Endothelial cell (in vitro differentiated cells): ENCODE measurements around the gene ARFRP1. TPM values are rescaled to one million over a fixed set of nuclear protein-coding genes. Genes with fewer than 3 reads are reported as not detected.
"Not testable (repeated sequence)": the region's sequence is repeated elsewhere in the genome, so short reads cannot be mapped to it uniquely, and the experiment has no call there.

Source experiments
- DNase-seq: peaks from one replicate; pipeline ENCODE4 v3.0.0; 2021; ENCODE audit warnings: low spot score
- H3K27ac Mint-ChIP-seq: one replicate; pipeline ENCODE4 v1.8.0; 2021; ENCODE audit warnings: mixed read lengths, inconsistent platforms; ENCODE audit not compliant: unreplicated experiment
- H3K27me3 Mint-ChIP-seq: one replicate; pipeline ENCODE4 v1.8.0; 2021; ENCODE audit warnings: mild to moderate bottlenecking, moderate library complexity, mixed read lengths, inconsistent platforms; ENCODE audit not compliant: unreplicated experiment
- H3K36me3 Mint-ChIP-seq: one replicate; pipeline ENCODE4 v1.8.0; 2021; ENCODE audit warnings: mild to moderate bottlenecking, low read depth, mixed read lengths, inconsistent platforms; ENCODE audit not compliant: unreplicated experiment
- H3K4me1 Mint-ChIP-seq: one replicate; pipeline ENCODE4 v1.8.0; 2021; ENCODE audit warnings: mild to moderate bottlenecking, mixed read lengths, inconsistent platforms; ENCODE audit not compliant: unreplicated experiment
- H3K4me3 Mint-ChIP-seq: one replicate; pipeline ENCODE4 v1.8.0; 2021; ENCODE audit warnings: mild to moderate bottlenecking, mixed read lengths, inconsistent platforms; ENCODE audit not compliant: unreplicated experiment
- H3K9me3 Mint-ChIP-seq: one replicate; pipeline ENCODE4 v1.8.0; 2021; ENCODE audit warnings: mixed read lengths, inconsistent platforms; ENCODE audit not compliant: unreplicated experiment
- total RNA-seq: library from RNA; stranded (reverse); fragmentation: NEBNext Ultra II Directional; extraction: Animal tissue kit (Norgen Biotek cat#: 25700); gene quantifications from one replicate; pipeline ENCODE4 v1.2.1, GENCODE V29; 2021; ENCODE audit not compliant: unreplicated experiment
- TF ChIP-seq, protein P1 (sequence below): fragments of 200-600 bp; sonication (generic); IDR thresholded peaks from one replicate; pipeline ENCODE4 v1.5.0; 2021; ENCODE audit warnings: antibody characterized with exemption; ENCODE audit not compliant: unreplicated experiment

The ARFRP1 gene
- total RNA-seq, 1 donor from 2014 or later = 33.4 TPM

DNA sequence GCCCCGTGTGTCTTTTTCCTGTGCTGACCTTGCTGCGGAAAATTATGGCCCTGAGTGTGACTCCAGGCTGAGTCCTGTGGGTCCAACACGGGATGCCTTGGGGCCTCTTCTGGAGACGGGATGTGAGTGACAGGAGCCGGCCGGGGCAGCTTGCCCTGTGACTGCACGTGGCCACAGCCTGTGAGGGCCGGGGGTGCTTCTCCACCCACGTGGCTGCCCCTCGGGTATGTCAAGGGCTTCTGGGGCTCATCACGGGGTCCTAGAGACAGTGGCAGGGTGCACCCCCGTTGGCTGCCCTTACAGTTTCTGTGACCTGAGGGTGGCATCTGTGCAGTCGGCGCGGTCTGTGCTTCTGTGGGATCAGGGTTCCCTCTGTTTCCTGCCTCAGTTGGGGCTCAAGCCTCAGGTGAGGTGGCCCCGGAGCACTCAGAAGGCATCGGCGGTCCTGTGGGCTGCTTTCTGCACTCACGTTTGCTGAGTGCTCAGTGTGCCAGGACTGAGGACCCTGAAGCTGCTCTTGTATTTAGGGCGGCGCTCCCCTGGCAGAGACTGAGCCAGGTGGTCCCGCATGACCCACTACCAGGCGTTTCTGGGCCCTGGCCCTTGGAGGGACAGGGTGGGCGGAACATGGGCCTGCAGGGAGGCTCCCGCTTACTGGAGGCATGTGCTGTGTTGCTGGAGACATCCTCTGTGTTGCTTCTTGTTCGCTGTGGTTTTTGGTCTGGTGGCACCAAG, 44.3 kb downstream of the ARFRP1 start:
- DNase-seq = no peak
- Mint-ChIP-seq H3K36me3 (peaks cover 13% of the 10 kb centered on the region), H3K27me3 (peaks cover 16% of the 10 kb centered on the region), H3K4me3 (no peak overlapping the region), H3K9me3 (no peaks in the 10 kb centered on the region), H3K27ac (no peak overlapping the region), H3K4me1 (peaks cover 12% of the 10 kb centered on the region)
- TF ChIP-seq, protein P1, sequence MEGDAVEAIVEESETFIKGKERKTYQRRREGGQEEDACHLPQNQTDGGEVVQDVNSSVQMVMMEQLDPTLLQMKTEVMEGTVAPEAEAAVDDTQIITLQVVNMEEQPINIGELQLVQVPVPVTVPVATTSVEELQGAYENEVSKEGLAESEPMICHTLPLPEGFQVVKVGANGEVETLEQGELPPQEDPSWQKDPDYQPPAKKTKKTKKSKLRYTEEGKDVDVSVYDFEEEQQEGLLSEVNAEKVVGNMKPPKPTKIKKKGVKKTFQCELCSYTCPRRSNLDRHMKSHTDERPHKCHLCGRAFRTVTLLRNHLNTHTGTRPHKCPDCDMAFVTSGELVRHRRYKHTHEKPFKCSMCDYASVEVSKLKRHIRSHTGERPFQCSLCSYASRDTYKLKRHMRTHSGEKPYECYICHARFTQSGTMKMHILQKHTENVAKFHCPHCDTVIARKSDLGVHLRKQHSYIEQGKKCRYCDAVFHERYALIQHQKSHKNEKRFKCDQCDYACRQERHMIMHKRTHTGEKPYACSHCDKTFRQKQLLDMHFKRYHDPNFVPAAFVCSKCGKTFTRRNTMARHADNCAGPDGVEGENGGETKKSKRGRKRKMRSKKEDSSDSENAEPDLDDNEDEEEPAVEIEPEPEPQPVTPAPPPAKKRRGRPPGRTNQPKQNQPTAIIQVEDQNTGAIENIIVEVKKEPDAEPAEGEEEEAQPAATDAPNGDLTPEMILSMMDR = no peak

DNA sequence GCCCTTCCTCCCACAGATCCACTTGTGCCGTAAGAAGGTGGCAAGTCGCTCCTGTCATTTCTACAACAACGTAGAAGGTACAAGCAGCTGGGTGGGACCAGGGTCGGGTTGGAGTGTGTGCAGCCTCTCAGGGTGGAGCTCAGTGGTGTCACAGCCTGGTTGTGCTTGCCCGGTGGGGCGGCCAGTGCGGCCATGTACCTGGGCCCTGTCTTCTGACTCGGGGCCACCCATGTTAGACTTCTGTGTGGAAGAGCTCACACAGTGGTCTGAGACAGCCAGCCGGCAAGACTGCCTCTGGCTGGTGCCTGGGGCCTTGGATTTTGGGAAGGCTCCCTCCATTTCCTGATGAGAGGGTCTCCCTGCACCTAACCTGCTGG, 45.0 kb downstream of the ARFRP1 start:
- Mint-ChIP-seq H3K27ac (no peak overlapping the region), H3K4me3 (no peak overlapping the region), H3K9me3 (no peaks in the 10 kb centered on the region), H3K4me1 (peaks cover 16% of the 10 kb centered on the region), H3K36me3 (peaks cover 7% of the 10 kb centered on the region), H3K27me3 (peaks cover 16% of the 10 kb centered on the region)
- no peak for DNase-seq
- TF ChIP-seq, protein P1 = no peak

DNA sequence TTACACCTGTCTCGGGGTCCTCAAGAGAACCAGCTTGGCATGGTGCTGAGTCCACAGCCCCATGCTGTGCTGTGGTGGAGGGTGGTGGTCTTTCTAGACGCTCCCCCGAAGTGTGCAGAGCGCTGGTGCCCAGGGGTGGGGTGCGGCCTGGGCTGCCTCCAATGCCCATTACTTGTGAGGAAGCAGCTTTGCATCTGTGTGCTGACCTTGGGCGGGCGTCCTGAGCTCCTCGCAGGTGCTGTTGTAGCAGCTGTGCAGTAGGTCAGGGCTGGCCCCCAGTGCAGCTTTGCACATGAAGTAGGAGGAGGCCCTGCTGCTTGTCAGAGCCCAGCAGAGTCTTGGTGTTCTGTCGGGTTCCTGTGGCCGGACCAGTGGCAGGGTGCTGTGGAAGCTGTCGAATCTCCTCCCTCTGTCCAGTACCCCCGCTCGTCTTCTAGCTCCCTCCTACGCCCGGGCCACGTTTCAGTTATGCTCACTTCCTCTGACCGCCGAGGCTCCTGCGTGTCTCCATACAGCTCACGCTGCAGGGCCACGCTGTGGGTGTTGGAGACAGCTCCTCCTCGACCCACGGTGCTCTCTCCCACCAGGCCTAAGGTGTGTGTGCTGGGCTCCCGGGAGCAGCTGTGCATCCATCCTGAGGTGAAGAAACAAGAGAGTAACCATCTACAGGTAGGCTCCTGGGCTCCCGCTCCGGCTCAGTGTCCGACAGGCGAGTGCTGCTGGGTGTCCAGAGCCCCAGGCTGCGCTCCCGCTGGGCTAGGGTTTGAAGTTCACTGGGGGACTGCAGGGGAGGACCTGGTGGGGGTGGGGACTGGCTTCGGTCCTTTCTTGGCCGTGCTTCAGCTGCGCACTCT, 45.6 kb downstream of the ARFRP1 start:
- Mint-ChIP-seq H3K36me3 (peaks cover 7% of the 10 kb centered on the region), H3K27me3 (peaks cover 16% of the 10 kb centered on the region), H3K27ac (no peak overlapping the region), H3K9me3 (no peaks in the 10 kb centered on the region), H3K4me3 (no peak overlapping the region), H3K4me1 (peaks cover 18% of the 10 kb centered on the region)
- TF ChIP-seq, protein P1 = no peak
- no peak for DNase-seq

DNA sequence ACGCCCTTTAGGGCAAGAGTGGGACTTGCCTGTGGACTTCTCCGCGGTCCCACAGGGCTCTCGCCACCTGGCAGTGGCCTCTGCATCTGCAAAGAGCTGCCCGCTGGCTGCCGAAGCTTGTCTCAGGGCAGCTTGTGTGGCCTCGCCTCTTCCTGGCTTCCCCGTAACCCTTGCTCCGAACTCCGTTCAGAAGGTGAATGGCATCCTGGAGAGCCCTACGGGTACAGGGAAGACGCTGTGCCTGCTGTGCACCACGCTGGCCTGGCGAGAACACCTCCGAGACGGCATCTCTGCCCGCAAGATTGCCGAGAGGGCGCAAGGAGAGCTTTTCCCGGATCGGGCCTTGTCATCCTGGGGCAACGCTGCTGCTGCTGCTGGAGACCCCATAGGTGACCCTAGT, 46.7 kb downstream of the ARFRP1 start:
- H3K36me3 Mint-ChIP-seq = peaks cover 5% of the 10 kb centered on the region
- H3K27me3 Mint-ChIP-seq = peaks cover 18% of the 10 kb centered on the region
- no peak for DNase-seq
- H3K4me3 Mint-ChIP-seq = no peak overlapping the region
- TF ChIP-seq, protein P1 = no peak
- H3K4me1 Mint-ChIP-seq = peaks cover 18% of the 10 kb centered on the region
- no peaks in the 10 kb centered on the region for H3K9me3 Mint-ChIP-seq
- H3K27ac Mint-ChIP-seq = no peak overlapping the region

DNA sequence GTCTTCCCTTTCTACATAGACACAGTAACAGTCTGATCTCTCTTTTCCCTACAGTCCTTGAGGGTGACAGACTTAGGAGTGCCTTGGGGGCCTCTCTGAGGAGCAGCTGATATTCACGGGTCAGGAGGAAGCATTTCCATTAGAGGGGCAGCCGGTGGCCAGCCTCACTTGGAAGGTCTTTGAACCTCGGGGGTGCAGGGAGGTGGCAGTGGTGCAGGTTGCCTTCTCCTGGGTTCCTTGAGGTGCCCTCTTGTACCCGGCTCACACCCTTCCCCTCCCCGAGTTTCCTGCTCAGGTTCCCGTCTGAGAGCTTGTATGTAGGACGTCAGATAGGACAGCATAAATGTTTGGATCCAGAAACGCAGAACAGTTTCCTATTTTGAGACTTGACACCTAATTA, 47.2 kb downstream of the ARFRP1 start:
- TF ChIP-seq, protein P1 = no peak
- H3K9me3 Mint-ChIP-seq = no peaks in the 10 kb centered on the region
- no peak for DNase-seq
- H3K27me3 Mint-ChIP-seq = peaks cover 18% of the 10 kb centered on the region
- peaks cover 4% of the 10 kb centered on the region for H3K36me3 Mint-ChIP-seq
- H3K4me3 Mint-ChIP-seq = no peak overlapping the region
- peaks cover 18% of the 10 kb centered on the region for H3K4me1 Mint-ChIP-seq
- H3K27ac Mint-ChIP-seq = no peak overlapping the region

DNA sequence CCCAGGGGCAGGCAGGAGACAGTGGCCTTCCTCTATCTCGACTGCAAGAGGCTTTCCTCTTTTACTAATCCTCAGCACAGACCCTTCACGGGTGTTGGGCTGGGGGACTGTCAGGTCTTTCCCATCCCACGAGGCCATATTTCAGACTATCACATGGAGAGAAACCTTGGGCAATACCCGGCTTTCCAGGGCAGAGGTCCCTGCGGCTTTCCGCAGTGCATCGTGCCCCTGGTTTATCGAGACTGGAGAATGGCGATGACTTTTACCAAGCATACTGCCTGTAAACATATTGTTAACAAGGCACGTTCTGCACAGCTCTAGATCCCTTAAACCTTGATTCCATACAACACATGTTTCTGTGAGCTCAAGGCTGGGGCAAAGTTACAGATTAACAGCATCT, 47.6 kb downstream of the ARFRP1 start:
- H3K4me1 Mint-ChIP-seq = peaks cover 18% of the 10 kb centered on the region
- H3K27me3 Mint-ChIP-seq = peaks cover 18% of the 10 kb centered on the region
- H3K9me3 Mint-ChIP-seq, H3K27ac Mint-ChIP-seq, DNase-seq, H3K36me3 Mint-ChIP-seq: not testable (repeated sequence)
- peak overlapping the region; percentile 96 for H3K4me3 Mint-ChIP-seq
